Non-pigmented ciliary epithelial cell (primary cell): ENCODE data around the gene EYA2.
"Not testable (repeated sequence)": the region's sequence is repeated elsewhere in the genome, so short reads cannot be mapped to it uniquely, and the experiment has no call there.

Experiments
- DNase-seq: peaks from one replicate; pipeline ENCODE4 v3.0.0-alpha.2; 2010; ENCODE audit warnings: low read depth

The EYA2 gene

GRCh38 chr20:46897328-46897880, 2.8 kb downstream of the EYA2 start:
- no peak for DNase-seq

GRCh38 chr20:46898423-46898822, 3.8 kb downstream of the EYA2 start:
- no peak for DNase-seq

- no peak for DNase-seq
Observed at GRCh38 chr20:46899621-46900020, 5.0 kb downstream of the EYA2 start.

- no peak for DNase-seq
Observed at GRCh38 chr20:46900086-46900485, 5.4 kb downstream of the EYA2 start.

- no peak for DNase-seq
Observed at GRCh38 chr20:46900826-46901225, 6.2 kb downstream of the EYA2 start.

GRCh38 chr20:46901638-46902037, 7.0 kb downstream of the EYA2 start:
- no peak for DNase-seq

- no peak for DNase-seq
Observed at GRCh38 chr20:46903256-46903655, 8.6 kb downstream of the EYA2 start.

- no peak for DNase-seq
Observed at GRCh38 chr20:46903937-46904336, 9.3 kb downstream of the EYA2 start.

- no peak for DNase-seq
Observed at GRCh38 chr20:46905364-46906125, 10.9 kb downstream of the EYA2 start.

- DNase-seq = no peak
Observed at GRCh38 chr20:46913329-46914044, 18.8 kb downstream of the EYA2 start.

- DNase-seq = no peak
Observed at GRCh38 chr20:46914789-46915379, 20.2 kb downstream of the EYA2 start.

GRCh38 chr20:46915575-46916257, 21.1 kb downstream of the EYA2 start:
- DNase-seq = no peak

- DNase-seq = no peak
Observed at GRCh38 chr20:46916258-46916603, 21.6 kb downstream of the EYA2 start.

GRCh38 chr20:46917155-46917554, 22.5 kb downstream of the EYA2 start:
- no peak for DNase-seq

- DNase-seq = no peak
Observed at GRCh38 chr20:46920114-46920513, 25.5 kb downstream of the EYA2 start.

- not testable (repeated sequence) for DNase-seq
Observed at GRCh38 chr20:46922841-46923240, 28.2 kb downstream of the EYA2 start.

GRCh38 chr20:46923550-46923949, 28.9 kb downstream of the EYA2 start:
- DNase-seq = no peak

- no peak for DNase-seq
Observed at GRCh38 chr20:46928580-46929132, 34.0 kb downstream of the EYA2 start.

- no peak for DNase-seq
Observed at GRCh38 chr20:46929902-46930301, 35.3 kb downstream of the EYA2 start.

GRCh38 chr20:46930640-46931339, 36.1 kb downstream of the EYA2 start:
- no peak for DNase-seq

- no peak for DNase-seq
Observed at GRCh38 chr20:46931699-46932098, 37.1 kb downstream of the EYA2 start.
